ENCODE measurements around the gene ZNF337.
A peak's percentile ranks its signal among the peaks of the same experiment; 100 is the strongest.
"Not testable (repeated sequence)": the region's sequence is repeated elsewhere in the genome, so short reads cannot be mapped to it uniquely, and the experiment has no call there.

ZNF337 gene

GRCh38 chr20:25652866-25653265, 43.8 kb downstream of the ZNF337 start:
- H3K4me1 ChIP-seq (ENCODE audit: control insufficient read depth, insufficient read depth, low read length); H3K9me3 ChIP-seq (ENCODE audit: control insufficient read depth, low read length); H3K9ac ChIP-seq (ENCODE audit: low read length); H3K27me3 ChIP-seq (ENCODE audit: control insufficient read depth, insufficient read depth, low read length); H3K4me3 ChIP-seq (ENCODE audit: low read length); H3K36me3 ChIP-seq (ENCODE audit: control insufficient read depth, insufficient read depth, low read length): not testable (repeated sequence)

- no peaks in the 10 kb centered on the region for H3K9me3 ChIP-seq (ENCODE audit: control insufficient read depth, low read length)
- H3K36me3 ChIP-seq (ENCODE audit: control insufficient read depth, insufficient read depth, low read length): no peaks in the 10 kb centered on the region
- no peaks in the 10 kb centered on the region for H3K27me3 ChIP-seq (ENCODE audit: control insufficient read depth, insufficient read depth, low read length)
- no peak overlapping the region for H3K4me3 ChIP-seq (ENCODE audit: low read length)
- no peak overlapping the region for H3K9ac ChIP-seq (ENCODE audit: low read length)
- H3K4me1 ChIP-seq (ENCODE audit: control insufficient read depth, insufficient read depth, low read length): no peaks in the 10 kb centered on the region
Measured at GRCh38 chr20:25644814-25645213, 51.8 kb downstream of the ZNF337 start.

- Histone ChIP-seq H3K4me3 (ENCODE audit: low read length) (no peak overlapping the region), H3K9me3 (ENCODE audit: control insufficient read depth, low read length) (no peaks in the 10 kb centered on the region), H3K4me1 (ENCODE audit: control insufficient read depth, insufficient read depth, low read length) (no peaks in the 10 kb centered on the region), H3K27me3 (ENCODE audit: control insufficient read depth, insufficient read depth, low read length) (no peaks in the 10 kb centered on the region), H3K36me3 (ENCODE audit: control insufficient read depth, insufficient read depth, low read length) (no peaks in the 10 kb centered on the region), H3K9ac (ENCODE audit: low read length) (no peak overlapping the region)
Measured at GRCh38 chr20:25643716-25644115, 52.9 kb downstream of the ZNF337 start.

DNA sequence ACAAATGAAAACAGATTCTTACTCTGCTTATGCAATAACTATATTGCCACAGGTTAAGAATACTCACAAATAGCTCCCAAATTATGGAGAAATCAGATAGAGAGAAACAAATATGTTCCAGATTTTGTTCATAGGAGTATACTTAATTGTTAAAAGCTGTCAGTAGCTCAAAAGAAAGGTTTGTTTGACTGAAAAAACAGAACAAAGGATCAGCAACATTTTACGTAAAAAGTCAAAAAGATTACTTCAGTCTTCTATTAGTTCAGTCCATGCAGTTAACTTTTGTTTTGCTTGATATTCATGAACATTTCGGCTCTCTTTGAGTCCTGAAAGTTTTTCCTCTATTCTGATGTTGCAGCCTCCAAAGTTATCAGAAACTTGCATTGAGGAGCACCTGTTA, 59.4 kb downstream of the ZNF337 start:
- H3K9ac ChIP-seq (ENCODE audit: low read length): no peak overlapping the region
- no peaks in the 10 kb centered on the region for H3K27me3 ChIP-seq (ENCODE audit: control insufficient read depth, insufficient read depth, low read length)
- no peaks in the 10 kb centered on the region for H3K9me3 ChIP-seq (ENCODE audit: control insufficient read depth, low read length)
- H3K4me1 ChIP-seq (ENCODE audit: control insufficient read depth, insufficient read depth, low read length): no peaks in the 10 kb centered on the region
- H3K36me3 ChIP-seq (ENCODE audit: control insufficient read depth, insufficient read depth, low read length): no peaks in the 10 kb centered on the region
- no peak overlapping the region for H3K4me3 ChIP-seq (ENCODE audit: low read length)

- Histone ChIP-seq H3K36me3 (ENCODE audit: control insufficient read depth, insufficient read depth, low read length) (no peaks in the 10 kb centered on the region), H3K9ac (ENCODE audit: low read length) (no peak overlapping the region), H3K27me3 (ENCODE audit: control insufficient read depth, insufficient read depth, low read length) (no peaks in the 10 kb centered on the region), H3K4me1 (ENCODE audit: control insufficient read depth, insufficient read depth, low read length) (no peaks in the 10 kb centered on the region), H3K9me3 (ENCODE audit: control insufficient read depth, low read length) (no peaks in the 10 kb centered on the region), H3K4me3 (ENCODE audit: low read length) (no peak overlapping the region)
Measured at GRCh38 chr20:25632940-25633790, 63.5 kb downstream of the ZNF337 start.

DNA sequence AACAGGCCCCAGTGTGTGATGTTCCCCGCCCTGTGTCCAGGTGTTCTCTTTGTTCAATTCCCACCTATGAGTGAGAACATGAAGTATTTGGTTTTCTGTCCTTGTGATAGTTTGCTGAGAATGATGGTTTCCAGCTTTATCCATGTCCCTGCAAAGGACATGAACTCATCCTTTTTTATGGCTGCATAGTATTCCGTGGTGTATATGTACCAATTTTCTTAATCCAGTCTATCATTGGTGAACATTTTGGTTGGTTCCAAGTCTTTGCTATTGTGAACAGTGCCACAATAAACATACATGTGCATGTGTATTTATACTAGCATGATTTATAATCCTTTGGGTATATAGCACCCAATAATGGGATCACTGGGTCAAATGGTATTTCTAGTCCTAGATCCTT, 66.0 kb downstream of the ZNF337 start:
- H3K4me1 ChIP-seq (ENCODE audit: control insufficient read depth, insufficient read depth, low read length); H3K9me3 ChIP-seq (ENCODE audit: control insufficient read depth, low read length); H3K27me3 ChIP-seq (ENCODE audit: control insufficient read depth, insufficient read depth, low read length); H3K9ac ChIP-seq (ENCODE audit: low read length); H3K36me3 ChIP-seq (ENCODE audit: control insufficient read depth, insufficient read depth, low read length); H3K4me3 ChIP-seq (ENCODE audit: low read length): not testable (repeated sequence)

DNA sequence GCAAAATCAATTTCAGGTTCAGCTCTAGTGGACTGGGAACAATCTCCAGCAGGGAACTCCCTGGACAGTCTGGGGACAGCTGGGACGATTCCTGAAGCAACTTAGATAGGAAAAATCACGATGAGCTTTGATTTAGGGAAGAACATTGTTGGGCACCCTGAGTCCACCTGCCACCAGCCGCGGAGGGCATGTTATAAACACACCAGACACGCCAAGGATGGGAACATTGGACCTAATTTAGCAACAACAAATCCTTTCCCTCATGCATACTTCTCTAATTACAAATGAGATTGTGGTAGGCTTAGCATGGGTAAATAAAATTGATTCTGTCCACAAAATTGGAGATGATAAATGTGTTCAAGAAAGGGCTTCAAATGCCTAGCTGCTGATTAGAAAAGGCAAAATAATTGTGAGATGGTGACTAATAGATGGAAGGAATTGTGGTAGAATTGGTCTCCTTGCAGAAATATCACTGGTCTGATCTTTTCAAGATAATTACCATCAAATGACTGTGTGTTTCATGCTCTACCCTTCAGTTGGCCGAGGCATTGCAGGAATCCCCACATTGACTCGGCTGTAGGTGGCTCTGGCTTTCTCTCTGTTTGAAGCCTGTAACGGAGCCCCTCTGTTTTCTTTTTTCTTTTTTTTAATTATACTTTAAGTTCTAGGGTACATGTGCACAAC, 66.7 kb downstream of the ZNF337 start:
- Histone ChIP-seq H3K4me1 (ENCODE audit: control insufficient read depth, insufficient read depth, low read length) (no peaks in the 10 kb centered on the region), H3K9me3 (ENCODE audit: control insufficient read depth, low read length) (no peaks in the 10 kb centered on the region)

DNA sequence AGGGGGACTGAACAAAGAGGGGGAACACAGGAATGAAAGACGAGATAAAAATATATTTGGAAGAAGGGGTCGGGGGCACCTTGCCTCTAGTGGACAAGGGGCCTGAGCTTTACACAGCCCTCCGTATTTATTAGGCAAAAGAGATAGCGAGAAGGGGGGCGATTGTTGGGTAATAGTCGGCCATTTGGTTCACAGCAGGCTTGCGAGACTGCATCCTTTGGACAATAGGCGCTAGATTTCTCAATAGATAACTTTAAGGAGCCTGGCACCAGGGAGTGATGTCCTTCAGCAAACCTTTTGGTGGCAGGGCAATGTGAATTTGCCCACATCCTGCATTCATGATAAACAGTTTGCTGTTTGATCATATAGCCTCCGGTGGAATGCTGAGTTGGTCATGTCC, 69.9 kb downstream of the ZNF337 start:
- no peaks in the 10 kb centered on the region for H3K27me3 ChIP-seq (ENCODE audit: control insufficient read depth, insufficient read depth, low read length)
- H3K9me3 ChIP-seq (ENCODE audit: control insufficient read depth, low read length): no peaks in the 10 kb centered on the region
- H3K4me1 ChIP-seq (ENCODE audit: control insufficient read depth, insufficient read depth, low read length): peaks cover 5% of the 10 kb centered on the region
- no peak overlapping the region for H3K4me3 ChIP-seq (ENCODE audit: low read length)
- H3K9ac ChIP-seq (ENCODE audit: low read length): no peak overlapping the region
- no peaks in the 10 kb centered on the region for H3K36me3 ChIP-seq (ENCODE audit: control insufficient read depth, insufficient read depth, low read length)

More for the DNA sequence above, 66.7 kb downstream of the ZNF337 start:
- H3K4me3 ChIP-seq (ENCODE audit: low read length): no peak overlapping the region
- no peaks in the 10 kb centered on the region for H3K36me3 ChIP-seq (ENCODE audit: control insufficient read depth, insufficient read depth, low read length)
- H3K9ac ChIP-seq (ENCODE audit: low read length): no peak overlapping the region
- no peaks in the 10 kb centered on the region for H3K27me3 ChIP-seq (ENCODE audit: control insufficient read depth, insufficient read depth, low read length)

DNA sequence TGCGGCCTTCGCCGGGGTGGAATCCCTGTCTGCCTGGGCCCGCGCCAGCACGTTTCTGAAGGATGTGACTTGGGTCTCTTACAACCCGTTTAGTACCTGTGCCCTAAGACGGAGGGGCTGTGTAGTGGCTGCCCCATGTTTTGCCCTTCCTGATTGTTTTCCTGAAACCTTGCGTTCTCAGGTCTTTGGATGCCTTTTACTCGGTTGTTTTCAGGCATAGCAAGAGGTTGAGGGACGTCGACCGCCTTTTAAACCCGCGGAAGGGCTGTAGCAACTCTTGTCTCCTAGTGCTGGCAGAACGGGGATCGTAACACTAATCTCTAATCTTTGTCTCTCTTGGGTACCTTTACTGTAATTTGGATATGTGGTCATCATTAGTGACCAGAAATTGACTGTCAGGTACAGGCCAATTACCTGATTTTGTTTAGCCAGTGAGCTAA, 72.1 kb downstream of the ZNF337 start:
- H3K9ac ChIP-seq (ENCODE audit: low read length): peak overlapping the region; percentile 94
- H3K9me3 ChIP-seq (ENCODE audit: control insufficient read depth, low read length): no peaks in the 10 kb centered on the region
- no peaks in the 10 kb centered on the region for H3K36me3 ChIP-seq (ENCODE audit: control insufficient read depth, insufficient read depth, low read length)
- no peaks in the 10 kb centered on the region for H3K27me3 ChIP-seq (ENCODE audit: control insufficient read depth, insufficient read depth, low read length)
- peaks cover 8% of the 10 kb centered on the region for H3K4me1 ChIP-seq (ENCODE audit: control insufficient read depth, insufficient read depth, low read length)
- peak overlapping the region; percentile 88 for H3K4me3 ChIP-seq (ENCODE audit: low read length)

Data from mucosa of stomach (tissue), 1 donor.